ENCODE results near the gene LMF1. TPM values are rescaled to one million over a fixed set of nuclear protein-coding genes. Genes with fewer than 3 reads are reported as not detected.

LMF1 gene
- total and polyA plus RNA-seq, 2 donors (not counting 1 experiment from before 2014, with no cell fraction given): 36.4 to 63.2 TPM

DNA sequence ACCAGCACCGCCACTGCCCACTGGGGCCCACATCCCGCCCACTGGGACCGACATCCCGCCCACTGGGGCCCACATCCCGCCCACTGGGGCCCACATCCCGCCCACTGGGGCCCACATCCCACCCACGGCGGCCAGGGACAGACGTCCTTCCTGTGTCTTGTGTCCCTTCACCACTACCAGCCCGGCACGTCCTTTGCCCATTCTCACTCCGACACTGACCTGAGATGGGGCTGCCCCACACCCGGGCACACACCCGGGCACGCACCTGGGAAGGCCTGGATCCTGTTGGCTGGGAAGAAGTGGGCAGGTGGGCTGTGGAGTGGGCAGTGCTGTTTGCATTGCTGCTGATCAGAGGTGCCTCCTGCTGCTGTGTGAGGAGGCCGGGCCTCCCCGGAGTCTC is 141.9 kb downstream of the LMF1 start:
- no peaks in the 10 kb centered on the region for H4K20me1 ChIP-seq (ENCODE audit: control insufficient read depth, insufficient read depth, low read length, poor library complexity, severe bottlenecking)
- H2AFZ ChIP-seq (ENCODE audit: insufficient read depth, low read depth, low read length, poor library complexity, severe bottlenecking): no peak overlapping the region
- POLR2A ChIA-PET: no interaction called here
- DNase-seq (no peak), ATAC-seq (ENCODE audit: low read depth) (no peak)
- peaks cover 0 to 13% (median 0%) of the 10 kb centered on the region in 4 experiments for H3K27me3 ChIP-seq (replicated peaks in 1 of 4; ENCODE audit: control extremely low read depth in 1 of 4, control insufficient read depth in 3 of 4, insufficient read depth in 4 of 4, low read length in 3 of 4)
- no peaks in the 10 kb centered on the region for H3K4me1 Mint-ChIP-seq
- no peak overlapping the region for H3K27ac Mint-ChIP-seq
- no peak overlapping the region for H3K4me3 ChIP-seq (ENCODE audit: control extremely low read depth in 1 of 5, extremely low read depth in 1 of 5, insufficient read depth in 1 of 5, low read depth in 2 of 5, low read length in 4 of 5)
- H3K4me3 Mint-ChIP-seq: no peak overlapping the region
- H3K27ac ChIP-seq (ENCODE audit: low read length in 2 of 2): no peak overlapping the region
- H3K79me2 ChIP-seq (ENCODE audit: control insufficient read depth, insufficient read depth, low read length): no peaks in the 10 kb centered on the region
- TF ChIP-seq EZH2 (IDR thresholded peaks at IDR 0.05; ENCODE audit: borderline replicate concordance, insufficient read depth, low read depth, low read length, poor library complexity, severe bottlenecking) (no peak), CTCF (IDR thresholded peaks at IDR 0.05) (no peak)
- no peaks in the 10 kb centered on the region for H3K9me3 ChIP-seq (ENCODE audit: control extremely low read depth in 1 of 3, control insufficient read depth in 2 of 3, insufficient read depth in 1 of 3, low read length in 2 of 3)
- 87% methylated on average over 10 of the region's 17 CpGs for WGBS (ENCODE audit: insufficient coverage)
- no peak overlapping the region for H3K9ac ChIP-seq (ENCODE audit: low read length)
- H3K9me3 Mint-ChIP-seq (ENCODE audit: insufficient read depth): no peaks in the 10 kb centered on the region
- H3K4me2 ChIP-seq (replicated peaks; ENCODE audit: low read depth, low read length, poor library complexity, severe bottlenecking): no peak overlapping the region
- H3K27me3 Mint-ChIP-seq: peaks cover 13% of the 10 kb centered on the region
- no peaks in the 10 kb centered on the region for H3K36me3 ChIP-seq (replicated peaks in 1 of 2; ENCODE audit: control extremely low read depth in 1 of 2, control insufficient read depth in 1 of 2, extremely low read depth in 1 of 2, insufficient read depth in 2 of 2, low read length in 1 of 2)
- CTCF ChIA-PET: no interaction called here
- H3K4me1 ChIP-seq (ENCODE audit: control insufficient read depth in 2 of 2, insufficient read depth in 2 of 2, low read length in 2 of 2): no peaks in the 10 kb centered on the region
- intact Hi-C loops (cut with micrococcal nuclease): no loop called here

GRCh38 chr16:827513-827912 is 143.3 kb downstream of the LMF1 start:
- Histone ChIP-seq H4K20me1 (ENCODE audit: control insufficient read depth, insufficient read depth, low read length, poor library complexity, severe bottlenecking) (no peaks in the 10 kb centered on the region), H3K9ac (ENCODE audit: low read length) (no peak overlapping the region), H3K79me2 (ENCODE audit: control insufficient read depth, insufficient read depth, low read length) (no peaks in the 10 kb centered on the region), H3K27me3 (replicated peaks in 1 of 4; ENCODE audit: control extremely low read depth in 1 of 4, control insufficient read depth in 3 of 4, insufficient read depth in 4 of 4, low read length in 3 of 4) (peaks cover 0 to 13% (median 0%) of the 10 kb centered on the region in 4 experiments), H3K9me3 (ENCODE audit: control extremely low read depth in 1 of 3, control insufficient read depth in 2 of 3, insufficient read depth in 1 of 3, low read length in 2 of 3) (no peaks in the 10 kb centered on the region), H3K4me2 (replicated peaks; ENCODE audit: low read depth, low read length, poor library complexity, severe bottlenecking) (no peak overlapping the region), H3K4me1 (ENCODE audit: control insufficient read depth in 2 of 2, insufficient read depth in 2 of 2, low read length in 2 of 2) (no peaks in the 10 kb centered on the region), H3K4me3 (ENCODE audit: control extremely low read depth in 1 of 5, extremely low read depth in 1 of 5, insufficient read depth in 1 of 5, low read depth in 2 of 5, low read length in 4 of 5) (no peak overlapping the region), H3K27ac (ENCODE audit: low read length in 2 of 2) (no peak overlapping the region), H2AFZ (ENCODE audit: insufficient read depth, low read depth, low read length, poor library complexity, severe bottlenecking) (no peak overlapping the region), H3K36me3 (replicated peaks in 1 of 2; ENCODE audit: control extremely low read depth in 1 of 2, control insufficient read depth in 1 of 2, extremely low read depth in 1 of 2, insufficient read depth in 2 of 2, low read length in 1 of 2) (no peaks in the 10 kb centered on the region)
- H3K4me1 Mint-ChIP-seq: no peaks in the 10 kb centered on the region
- 97% methylated on average over 23 of the region's 24 CpGs for WGBS (ENCODE audit: insufficient coverage)
- DNase-seq (no peak), ATAC-seq (ENCODE audit: low read depth) (no peak)
- ChIA-PET CTCF (no interaction called here), POLR2A (no interaction called here)
- H3K27me3 Mint-ChIP-seq: peaks cover 18% of the 10 kb centered on the region
- H3K4me3 Mint-ChIP-seq: no peak overlapping the region
- intact Hi-C loops (cut with micrococcal nuclease): no loop called here
- no peaks in the 10 kb centered on the region for H3K9me3 Mint-ChIP-seq (ENCODE audit: insufficient read depth)
- TF ChIP-seq EZH2 (IDR thresholded peaks at IDR 0.05; ENCODE audit: borderline replicate concordance, insufficient read depth, low read depth, low read length, poor library complexity, severe bottlenecking) (no peak), CTCF (IDR thresholded peaks at IDR 0.05) (no peak)
- no peak overlapping the region for H3K27ac Mint-ChIP-seq

Data from B cell (primary cell).